GM21825 (cell line): ENCODE results near the gene HOXB3.

Experiments used
- ATAC-seq: cut with Tn5 transposase; IDR thresholded peaks from one replicate; pipeline ENCODE4 v1.9.1; 2021; ENCODE audit warnings: mild to moderate bottlenecking, moderate library complexity; ENCODE audit not compliant: unreplicated experiment

HOXB3 gene

GRCh38 chr17:48571024-48571818 is 18.8 kb downstream of the HOXB3 start:
- ATAC-seq, result no peak

- no peak for ATAC-seq
Measured at GRCh38 chr17:48570325-48571023, 19.6 kb downstream of the HOXB3 start.

- ATAC-seq, result no peak
Measured at GRCh38 chr17:48569674-48570324, 20.2 kb downstream of the HOXB3 start.

- ATAC-seq, result no peak
Measured at GRCh38 chr17:48569240-48569582, 20.8 kb downstream of the HOXB3 start.

- ATAC-seq, result no peak
Measured at GRCh38 chr17:48568499-48569239, 21.4 kb downstream of the HOXB3 start.

GRCh38 chr17:48567646-48568354 is 22.2 kb downstream of the HOXB3 start:
- ATAC-seq, result no peak

- no peak for ATAC-seq
Measured at GRCh38 chr17:48567209-48567608, 22.8 kb downstream of the HOXB3 start.

- ATAC-seq, result no peak
Measured at GRCh38 chr17:48566717-48567116, 23.3 kb downstream of the HOXB3 start.

- no peak for ATAC-seq
Measured at GRCh38 chr17:48565925-48566710, 23.9 kb downstream of the HOXB3 start.

- no peak for ATAC-seq
Measured at GRCh38 chr17:48565022-48565554, 25.0 kb downstream of the HOXB3 start.

GRCh38 chr17:48564188-48565021 is 25.6 kb downstream of the HOXB3 start:
- ATAC-seq, result no peak

GRCh38 chr17:48563867-48564187 is 26.2 kb downstream of the HOXB3 start:
- no peak for ATAC-seq

GRCh38 chr17:48563385-48563838 is 26.6 kb downstream of the HOXB3 start:
- no peak for ATAC-seq

GRCh38 chr17:48562934-48563333 is 27.1 kb downstream of the HOXB3 start:
- no peak for ATAC-seq

GRCh38 chr17:48561884-48562810 is 27.9 kb downstream of the HOXB3 start:
- ATAC-seq, result no peak

GRCh38 chr17:48559840-48560817 is 29.9 kb downstream of the HOXB3 start:
- no peak for ATAC-seq
